CD4-positive, alpha-beta memory T cell (primary cell): ENCODE results near the gene SLK. TPM values are rescaled to one million over a fixed set of nuclear protein-coding genes. Genes with fewer than 3 reads are reported as not detected.

Experiments used
- CTCF ChIA-PET: fragments of 350-600 bp; sonication (Branson Sonifier 250); formaldehyde crosslinking; loops from one replicate; lab custom pipeline; 2021; ENCODE audit warnings: inconsistent platforms; ENCODE audit not compliant: partially characterized antibody; lab: Charles Lee
- POLR2A ChIA-PET: fragments of 350-600 bp; sonication (Branson Sonifier 250); formaldehyde crosslinking; loops from one replicate; lab custom pipeline; 2021; ENCODE audit not compliant: partially characterized antibody; lab: Charles Lee
- DNase-seq, 5 donors: peaks; one replicate each; pipeline versions ENCODE4 v3.0.0 to v3.0.0-alpha.2; 2020 to 2022; ENCODE audit warnings: mixed read lengths in 1 of 5
- H3K27ac ChIP-seq: one replicate; pipeline ENCODE4 v1.7.0; 2013; ENCODE audit warnings: low read depth, low read length
- H3K27me3 ChIP-seq: 2 replicates; pipeline ENCODE4 v1.7.0; 2013; ENCODE audit warnings: mild to moderate bottlenecking, low read length, moderate library complexity; ENCODE audit not compliant: insufficient read depth
- H3K36me3 ChIP-seq: 2 replicates; pipeline ENCODE4 v1.7.0; 2013; ENCODE audit warnings: mild to moderate bottlenecking, low read length, moderate library complexity; ENCODE audit not compliant: insufficient read depth
- H3K4me1 ChIP-seq: 2 replicates; pipeline ENCODE4 v1.7.0; 2013; ENCODE audit warnings: mild to moderate bottlenecking, low read length, moderate library complexity; ENCODE audit not compliant: insufficient read depth
- H3K4me3 ChIP-seq, 2 donors: one replicate each; pipeline ENCODE4 v1.7.0; 2013; ENCODE audit warnings: low read length in 2 of 2, mild to moderate bottlenecking in 1 of 2
- H3K9me3 ChIP-seq, 2 donors: one replicate each; pipeline ENCODE4 v1.7.0; 2013; ENCODE audit warnings: low read length in 2 of 2, control low read depth in 1 of 2; ENCODE audit not compliant: control insufficient read depth in 1 of 2
- H3K27ac Mint-ChIP-seq, 7 donors: one replicate each; pipeline ENCODE4 v1.8.0; 2020 to 2021; ENCODE audit warnings: mixed read lengths in 7 of 7, mild to moderate bottlenecking in 6 of 7, inconsistent platforms in 3 of 7, moderate library complexity in 3 of 7
- H3K27me3 Mint-ChIP-seq, 2 donors: one replicate each; pipeline ENCODE4 v1.8.0; 2020 to 2021; ENCODE audit warnings: mixed read lengths in 2 of 2
- H3K36me3 Mint-ChIP-seq, 2 donors: one replicate each; pipeline ENCODE4 v1.8.0; 2020 to 2021; ENCODE audit warnings: mixed read lengths in 2 of 2, inconsistent platforms in 1 of 2, mild to moderate bottlenecking in 1 of 2
- H3K4me1 Mint-ChIP-seq, 4 donors: one replicate each; pipeline ENCODE4 v1.8.0; 2020 to 2021; ENCODE audit warnings: mixed read lengths in 4 of 4, mild to moderate bottlenecking in 1 of 4
- H3K4me3 Mint-ChIP-seq, 8 donors: one replicate each; pipeline ENCODE4 v1.8.0; 2020 to 2021; ENCODE audit warnings: mixed read lengths in 8 of 8, mild to moderate bottlenecking in 7 of 8, moderate library complexity in 6 of 8, inconsistent platforms in 3 of 8
- H3K9me3 Mint-ChIP-seq, 8 donors: one replicate each; pipeline ENCODE4 v1.8.0; 2020 to 2021; ENCODE audit warnings: mixed read lengths in 8 of 8, mild to moderate bottlenecking in 5 of 8, inconsistent platforms in 3 of 8, moderate library complexity in 1 of 8
- intact Hi-C: fragments of 100-400 bp; cut with micrococcal nuclease; formaldehyde crosslinking; loops from one replicate; pipeline ENCODE4 v1.15.1; 2023
- polyA plus RNA-seq, 2 donors: library from polyadenylated mRNA; unstranded; fragments of 300-500 nt; fragmentation: Illumina TruSeq; gene quantifications; one replicate each; pipeline ENCODE4 v1.2.3, GENCODE V29; 2021
- total RNA-seq, 2 experiments: library from RNA; stranded (reverse); gene quantifications; one replicate each; pipeline ENCODE4 v1.2.3, GENCODE V29; 2021

Gene SLK
- total and polyA plus RNA-seq, 4 experiments from 2014 or later = 1.6 to 31.1 (median 22.6) TPM

DNA sequence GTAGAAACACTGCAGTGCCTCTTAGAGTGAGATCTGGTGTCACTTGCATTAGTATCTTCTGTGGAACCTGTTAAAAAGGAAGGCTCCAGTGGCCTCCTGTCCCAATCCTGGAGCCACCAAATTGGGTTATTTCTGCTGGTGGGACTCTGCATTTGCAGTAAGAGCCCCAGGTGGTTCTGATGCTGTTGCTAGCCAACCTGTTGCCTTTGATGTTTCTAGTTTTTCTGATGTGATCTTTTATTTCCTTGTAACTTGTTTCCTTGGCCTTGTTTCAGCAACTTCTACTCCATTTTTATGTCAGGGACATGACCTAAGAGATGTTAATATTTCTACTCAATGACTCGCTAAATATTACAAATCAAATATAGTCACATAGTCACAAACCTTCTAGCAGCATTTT, 36.5 kb upstream of the SLK start:
- Histone ChIP-seq H3K9me3 (no peaks in the 10 kb centered on the region), H3K36me3 (no peaks in the 10 kb centered on the region), H3K27ac (no peak overlapping the region), H3K27me3 (no peaks in the 10 kb centered on the region), H3K4me3 (no peak overlapping the region), H3K4me1 (no peaks in the 10 kb centered on the region)
- intact Hi-C loops = no loop called here
- DNase-seq = no peak
- Mint-ChIP-seq H3K36me3 (no peaks in the 10 kb centered on the region), H3K4me3 (no peak overlapping the region), H3K4me1 (no peaks in the 10 kb centered on the region), H3K27ac (no peak overlapping the region), H3K27me3 (no peaks in the 10 kb centered on the region), H3K9me3 (no peaks in the 10 kb centered on the region)
- ChIA-PET CTCF (no interaction called here), POLR2A (no interaction called here)

DNA sequence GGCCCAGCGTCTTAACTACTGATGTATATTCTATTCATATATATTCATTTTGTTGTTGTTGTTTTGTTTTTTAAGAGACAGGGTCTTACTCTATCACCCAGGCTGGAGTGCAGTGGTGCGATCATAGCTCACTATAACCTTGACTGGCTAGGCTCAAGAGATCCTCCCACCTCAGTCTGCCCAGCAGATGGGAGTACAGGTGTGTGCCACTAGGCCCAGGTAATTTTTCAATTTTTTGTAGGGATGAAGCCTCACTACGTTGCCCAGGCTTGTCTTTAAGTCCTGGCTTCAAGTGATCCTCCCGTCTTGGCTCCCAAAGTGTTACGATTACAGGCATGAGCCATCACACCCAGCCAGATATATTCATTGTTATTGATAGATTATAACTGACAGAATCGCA, 36.1 kb upstream of the SLK start:
- intact Hi-C loops = no loop called here
- ChIA-PET POLR2A (no interaction called here), CTCF (interaction anchor here (1.1 to 1.2 kb wide), 2 partner anchors 21 to 41 kb away, joined by 3 to 4 read pairs; no protein-coding TSS in a partner anchor)
- Mint-ChIP-seq H3K4me1 (no peaks in the 10 kb centered on the region), H3K27ac (no peak overlapping the region), H3K36me3 (no peaks in the 10 kb centered on the region), H3K27me3 (no peaks in the 10 kb centered on the region), H3K9me3 (no peaks in the 10 kb centered on the region), H3K4me3 (no peak overlapping the region)
- Histone ChIP-seq H3K4me1 (no peaks in the 10 kb centered on the region), H3K4me3 (no peak overlapping the region), H3K36me3 (no peaks in the 10 kb centered on the region), H3K27me3 (no peaks in the 10 kb centered on the region), H3K9me3 (no peaks in the 10 kb centered on the region), H3K27ac (no peak overlapping the region)
- no peak for DNase-seq

GRCh38 chr10:103931603-103932002, 35.3 kb upstream of the SLK start:
- DNase-seq = no peak
- H3K4me3 ChIP-seq = no peak overlapping the region
- H3K27ac Mint-ChIP-seq = no peak overlapping the region
- no peaks in the 10 kb centered on the region for H3K4me1 ChIP-seq
- ChIA-PET CTCF (interaction anchor here (1.1 to 1.2 kb wide), 2 partner anchors 20 to 42 kb away, joined by 3 to 4 read pairs; no protein-coding TSS in a partner anchor), POLR2A (no interaction called here)
- H3K9me3 ChIP-seq = no peaks in the 10 kb centered on the region
- H3K4me3 Mint-ChIP-seq = no peak overlapping the region
- H3K36me3 ChIP-seq = no peaks in the 10 kb centered on the region
- H3K9me3 Mint-ChIP-seq = no peaks in the 10 kb centered on the region
- H3K27ac ChIP-seq = no peak overlapping the region
- intact Hi-C loops = no loop called here
- H3K27me3 Mint-ChIP-seq = no peaks in the 10 kb centered on the region
- H3K27me3 ChIP-seq = no peaks in the 10 kb centered on the region
- no peaks in the 10 kb centered on the region for H3K36me3 Mint-ChIP-seq
- H3K4me1 Mint-ChIP-seq = no peaks in the 10 kb centered on the region

DNA sequence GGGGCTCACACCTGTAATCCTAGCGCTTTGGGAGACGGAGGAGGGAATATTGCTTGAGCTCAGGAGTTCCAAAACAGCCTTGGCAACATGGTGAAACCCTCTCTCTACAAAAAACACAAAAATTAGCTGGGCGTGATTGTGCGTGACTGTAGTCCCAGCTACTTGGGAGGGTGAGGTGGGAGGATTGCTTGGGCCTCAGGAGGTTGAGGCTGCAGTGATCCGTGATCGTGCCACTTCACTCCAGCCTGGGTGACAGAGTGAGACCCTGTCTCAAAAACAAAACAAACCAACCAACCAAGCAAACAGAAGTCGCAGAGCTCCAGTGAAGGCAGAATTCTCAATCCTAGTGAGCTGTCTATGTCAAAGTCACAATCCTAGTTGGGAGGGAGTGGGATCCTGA, 34.7 kb upstream of the SLK start:
- CTCF ChIA-PET = interaction anchor here (0.9 kb wide), 1 partner anchor 27 kb away, joined by 3 read pairs; no protein-coding TSS in a partner anchor
- Histone ChIP-seq H3K27me3 (no peaks in the 10 kb centered on the region), H3K4me3 (no peak overlapping the region), H3K27ac (no peak overlapping the region), H3K9me3 (no peaks in the 10 kb centered on the region), H3K36me3 (no peaks in the 10 kb centered on the region), H3K4me1 (no peaks in the 10 kb centered on the region)
- Mint-ChIP-seq H3K36me3 (no peaks in the 10 kb centered on the region), H3K27me3 (no peaks in the 10 kb centered on the region), H3K9me3 (no peaks in the 10 kb centered on the region), H3K4me3 (no peak overlapping the region), H3K4me1 (no peaks in the 10 kb centered on the region), H3K27ac (no peak overlapping the region)
- intact Hi-C loops = no loop called here
- POLR2A ChIA-PET = no interaction called here
- DNase-seq = no peak

DNA sequence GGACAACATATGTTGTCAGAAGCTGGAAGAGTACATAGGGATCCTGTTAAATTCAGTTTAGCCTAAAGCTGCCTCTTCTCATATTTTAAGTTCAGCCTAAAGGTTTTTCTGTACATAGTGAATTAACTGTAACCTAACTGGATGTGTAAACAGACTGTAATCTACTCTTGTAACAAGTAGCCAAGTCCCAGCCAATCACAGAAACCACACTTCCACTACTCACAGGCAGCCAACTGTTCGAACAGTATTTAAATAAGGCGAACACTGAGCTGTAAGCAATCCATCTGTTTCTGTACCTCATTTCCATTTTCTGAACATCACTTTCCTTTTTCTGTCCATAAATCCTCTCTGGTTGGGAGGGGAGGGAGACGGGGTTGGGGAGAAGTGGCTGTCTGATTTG, 34.0 kb upstream of the SLK start:
- DNase-seq = no peak
- Histone ChIP-seq H3K27me3 (no peaks in the 10 kb centered on the region), H3K4me3 (no peak overlapping the region), H3K9me3 (no peaks in the 10 kb centered on the region), H3K27ac (no peak overlapping the region), H3K4me1 (no peaks in the 10 kb centered on the region), H3K36me3 (no peaks in the 10 kb centered on the region)
- Mint-ChIP-seq H3K4me3 (no peak overlapping the region), H3K27me3 (no peaks in the 10 kb centered on the region), H3K4me1 (no peaks in the 10 kb centered on the region), H3K27ac (no peak overlapping the region), H3K9me3 (no peaks in the 10 kb centered on the region), H3K36me3 (no peaks in the 10 kb centered on the region)
- ChIA-PET POLR2A (no interaction called here), CTCF (interaction anchor here (0.9 kb wide), 1 partner anchor 26 kb away, joined by 3 read pairs; no protein-coding TSS in a partner anchor)
- intact Hi-C loops = no loop called here

DNA sequence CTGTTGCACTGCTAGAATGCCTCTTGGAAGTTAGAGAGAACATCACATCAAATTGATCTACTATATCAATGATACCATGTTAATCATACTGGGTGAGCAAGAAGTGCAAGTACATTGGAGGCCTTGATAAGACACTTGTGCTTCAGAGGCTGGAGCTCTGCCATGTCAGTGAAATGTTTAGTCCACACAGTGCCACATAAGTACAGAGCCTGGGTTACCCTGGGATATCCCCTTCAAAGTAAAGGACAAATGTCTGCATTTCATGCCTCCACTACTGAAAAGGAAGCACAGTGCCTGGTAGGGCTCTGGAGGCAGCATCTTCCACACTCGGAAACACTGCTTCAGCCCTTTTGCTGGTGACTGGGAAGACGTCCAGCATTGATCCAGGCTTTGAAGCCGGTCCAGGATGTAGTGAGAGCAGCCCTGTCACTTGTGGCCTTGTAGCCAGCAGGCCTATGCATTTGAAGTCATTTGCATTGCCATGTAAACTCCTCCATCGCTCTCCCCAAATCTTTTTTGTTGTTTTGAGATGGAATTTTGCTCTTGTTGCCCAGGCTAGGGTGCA, 33.3 kb upstream of the SLK start:
- Mint-ChIP-seq H3K27me3 (no peaks in the 10 kb centered on the region), H3K4me3 (no peak overlapping the region), H3K27ac (no peak overlapping the region), H3K9me3 (no peaks in the 10 kb centered on the region), H3K36me3 (no peaks in the 10 kb centered on the region), H3K4me1 (no peaks in the 10 kb centered on the region)
- DNase-seq = no peak
- Histone ChIP-seq H3K27ac (no peak overlapping the region), H3K27me3 (no peaks in the 10 kb centered on the region), H3K4me3 (no peak overlapping the region), H3K9me3 (no peaks in the 10 kb centered on the region), H3K36me3 (no peaks in the 10 kb centered on the region), H3K4me1 (no peaks in the 10 kb centered on the region)
- ChIA-PET POLR2A (no interaction called here), CTCF (no interaction called here)
- intact Hi-C loops = no loop called here

- no peak overlapping the region for H3K27ac Mint-ChIP-seq
- intact Hi-C loops = no loop called here
- CTCF ChIA-PET = no interaction called here
Observed at GRCh38 chr10:103934308-103934707, 32.6 kb upstream of the SLK start.

More at GRCh38 chr10:103934308-103934707, 32.6 kb upstream of the SLK start:
- no peaks in the 10 kb centered on the region for H3K36me3 Mint-ChIP-seq
- no peaks in the 10 kb centered on the region for H3K9me3 ChIP-seq
- H3K4me1 Mint-ChIP-seq = no peaks in the 10 kb centered on the region
- H3K4me3 ChIP-seq = no peak overlapping the region
- no peak overlapping the region for H3K4me3 Mint-ChIP-seq
- no peak for DNase-seq
- POLR2A ChIA-PET = no interaction called here
- no peaks in the 10 kb centered on the region for H3K27me3 Mint-ChIP-seq
- H3K27ac ChIP-seq = no peak overlapping the region
- no peaks in the 10 kb centered on the region for H3K36me3 ChIP-seq
- H3K9me3 Mint-ChIP-seq = no peaks in the 10 kb centered on the region
- H3K27me3 ChIP-seq = no peaks in the 10 kb centered on the region
- H3K4me1 ChIP-seq = no peaks in the 10 kb centered on the region
